D721Med (cell line): ENCODE data around the gene FAM171A2.
"Not testable (repeated sequence)": the region's sequence is repeated elsewhere in the genome, so short reads cannot be mapped to it uniquely, and the experiment has no call there.

Experiments used
- DNase-seq: peaks from one replicate; pipeline ENCODE4 v3.0.0; 2011; ENCODE audit warnings: low spot score; ENCODE audit not compliant: insufficient read length
- FAIRE-seq: peaks from 2 replicates; lab custom pipeline; 2011; peaks lifted over from hg19 to GRCh38; lab: Jason Lieb, UNC
- CTCF ChIP-seq: IDR thresholded peaks from 2 replicates; pipeline ENCODE4 v1.5.1; 2012; ENCODE audit warnings: mild to moderate bottlenecking, control low read depth; ENCODE audit not compliant: insufficient read depth; ENCODE audit errors: missing control alignments

FAM171A2 gene

GRCh38 chr17:44338702-44339101, 25.0 kb downstream of the FAM171A2 start:
- DNase-seq (no peak), FAIRE-seq (no peak)
- no peak for TF ChIP-seq CTCF

GRCh38 chr17:44335968-44336367, 27.7 kb downstream of the FAM171A2 start:
- no peak for DNase-seq
- FAIRE-seq = no peak
- TF ChIP-seq CTCF = no peak

- no peak for TF ChIP-seq CTCF
- FAIRE-seq (no peak), DNase-seq (no peak)
Observed at GRCh38 chr17:44335564-44335963, 28.1 kb downstream of the FAM171A2 start.

DNA sequence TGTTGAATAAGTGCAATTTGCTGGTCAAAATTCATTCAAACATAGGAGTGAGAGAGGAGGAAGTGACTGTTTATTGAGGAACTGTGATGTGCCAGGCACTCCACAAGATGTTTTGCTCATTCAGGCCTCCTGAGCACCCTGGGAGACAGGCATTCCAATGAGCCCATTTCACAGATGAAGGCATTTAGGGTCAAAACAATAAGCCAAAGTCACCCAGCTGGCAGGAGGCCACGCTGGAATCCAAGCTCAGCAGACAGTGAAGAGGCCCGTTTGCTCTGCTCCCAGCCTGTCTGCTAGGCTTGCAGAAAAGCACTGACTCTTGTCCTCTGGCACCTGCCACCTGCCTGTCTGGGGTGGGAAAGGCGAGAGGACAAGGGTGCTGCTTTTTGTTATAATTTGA, 28.9 kb downstream of the FAM171A2 start:
- DNase-seq (no peak), FAIRE-seq (no peak)

DNA sequence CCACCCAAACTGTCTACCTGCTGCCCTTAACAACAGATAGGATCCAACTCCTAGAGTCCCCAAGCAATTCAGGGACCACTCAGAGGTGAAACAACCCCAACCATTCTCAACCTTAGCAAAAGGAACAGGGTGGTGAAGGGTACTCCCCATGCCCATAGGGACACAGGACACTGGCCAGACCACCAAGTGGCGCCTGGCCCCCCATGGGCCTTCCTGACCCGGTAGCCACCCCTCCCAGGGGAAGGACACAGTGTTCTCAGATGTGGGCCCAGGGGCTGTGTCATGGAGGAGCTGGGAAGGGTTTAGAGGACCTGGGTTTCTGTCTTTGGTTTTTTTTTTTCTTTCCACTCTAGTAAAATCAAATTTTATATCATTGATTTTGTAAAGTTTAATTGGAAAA, 29.3 kb downstream of the FAM171A2 start:
- no peak for DNase-seq
- no peak for TF ChIP-seq CTCF

More for the DNA sequence above, 28.9 kb downstream of the FAM171A2 start:
- TF ChIP-seq CTCF = no peak

GRCh38 chr17:44333371-44333770, 30.3 kb downstream of the FAM171A2 start:
- DNase-seq = no peak
- FAIRE-seq = no peak
- no peak for TF ChIP-seq CTCF

More for the DNA sequence above, 29.3 kb downstream of the FAM171A2 start:
- FAIRE-seq = no peak

- no peak for DNase-seq
- no peak for FAIRE-seq
- peak; percentile 88 for TF ChIP-seq CTCF
Observed at GRCh38 chr17:44331249-44331760, 32.3 kb downstream of the FAM171A2 start.

GRCh38 chr17:44330263-44330662, 33.4 kb downstream of the FAM171A2 start:
- FAIRE-seq, DNase-seq: not testable (repeated sequence)

DNA sequence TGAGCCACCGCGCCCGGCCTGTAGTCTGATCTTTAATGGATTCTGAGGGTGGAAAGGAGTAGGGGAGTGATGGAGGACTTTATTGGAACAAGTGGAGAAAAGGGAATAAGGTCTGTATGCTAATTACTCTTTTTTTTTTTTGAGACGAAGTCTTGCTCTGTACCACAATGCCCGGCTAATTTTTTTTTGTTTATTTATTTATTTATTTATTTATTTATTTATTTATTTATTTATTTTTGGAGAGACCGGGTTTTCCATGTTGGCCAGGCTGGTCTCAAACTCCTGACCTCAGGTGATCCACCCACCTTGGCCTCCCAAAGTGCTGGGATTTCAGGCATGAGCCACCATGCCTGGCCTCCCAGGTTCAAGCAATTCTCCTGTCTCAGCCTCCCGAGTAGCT, 34.1 kb downstream of the FAM171A2 start:
- not testable (repeated sequence) for DNase-seq, FAIRE-seq
